Stimulated activated CD4-positive, alpha-beta T cell treated with anti-CD3 and anti-CD28 coated beads, TNF-alpha, amount 100 ng/mL, for 1 hour (primary cell): Measurements from ENCODE around the gene STOML2.
A peak's percentile ranks its signal among the peaks of the same experiment; 100 is the strongest.
"Not testable (repeated sequence)": the region's sequence is repeated elsewhere in the genome, so short reads cannot be mapped to it uniquely, and the experiment has no call there.

Experiments
- DNase-seq, 3 donors: peaks; one replicate each; pipeline ENCODE4 v3.0.0-alpha.2; 2020; ENCODE audit warnings: low read depth in 3 of 3, low spot score in 1 of 3

The STOML2 gene

GRCh38 chr9:35102769-35103659, at the start of gene STOML2:
Gene STOML2 (minus strand): TSS chr9:35103131. CDS start chr9:35103094, 37 bp downstream.
- peak; percentile 79 to 82 (median 80) for DNase-seq

- DNase-seq: not testable (repeated sequence)
Observed at GRCh38 chr9:35147941-35148563, 45.1 kb upstream of the STOML2 start.

DNA sequence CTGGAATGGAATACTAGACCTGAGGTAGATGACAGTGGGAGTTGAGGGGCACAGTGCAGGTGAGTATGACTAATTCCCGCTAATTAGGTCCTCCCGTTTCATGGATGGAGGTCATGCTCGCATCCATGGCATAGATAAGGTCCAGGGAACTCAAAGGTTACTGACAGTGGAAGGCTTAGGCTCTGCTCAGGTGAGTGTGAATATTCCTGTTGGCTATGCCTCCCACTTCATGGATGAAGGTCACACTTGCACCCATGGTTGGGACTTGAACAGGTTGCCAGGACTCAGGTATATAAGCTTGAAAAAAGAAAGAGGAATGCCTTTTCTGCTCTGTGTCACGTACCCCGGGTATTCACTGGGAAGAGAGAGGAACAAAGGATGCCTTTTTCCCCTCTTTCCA, 39.1 kb upstream of the STOML2 start:
- DNase-seq: no peak

DNA sequence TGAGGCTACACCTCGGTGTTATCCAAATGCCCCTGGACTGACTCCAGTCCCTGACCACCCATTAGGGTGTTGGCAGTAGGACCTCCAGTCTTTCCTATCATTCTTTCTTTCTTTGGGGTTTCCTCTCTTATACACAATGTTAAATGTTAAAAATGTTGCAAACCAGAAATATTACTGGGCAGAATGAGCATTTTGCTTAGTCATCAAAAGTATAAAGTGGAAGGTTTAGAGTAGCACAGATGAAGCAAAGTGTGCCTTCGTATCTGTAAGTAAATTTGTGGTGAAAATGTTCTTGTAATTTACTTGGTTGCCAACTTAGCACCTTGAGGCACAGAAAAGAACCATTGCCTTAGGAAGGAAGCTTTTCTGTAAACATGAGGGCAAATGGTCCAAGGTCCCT, 37.2 kb upstream of the STOML2 start:
- no peak for DNase-seq

GRCh38 chr9:35136866-35137265, 33.9 kb upstream of the STOML2 start:
- DNase-seq: no peak

- no peak for DNase-seq
Observed at GRCh38 chr9:35135988-35136387, 33.1 kb upstream of the STOML2 start.

DNA sequence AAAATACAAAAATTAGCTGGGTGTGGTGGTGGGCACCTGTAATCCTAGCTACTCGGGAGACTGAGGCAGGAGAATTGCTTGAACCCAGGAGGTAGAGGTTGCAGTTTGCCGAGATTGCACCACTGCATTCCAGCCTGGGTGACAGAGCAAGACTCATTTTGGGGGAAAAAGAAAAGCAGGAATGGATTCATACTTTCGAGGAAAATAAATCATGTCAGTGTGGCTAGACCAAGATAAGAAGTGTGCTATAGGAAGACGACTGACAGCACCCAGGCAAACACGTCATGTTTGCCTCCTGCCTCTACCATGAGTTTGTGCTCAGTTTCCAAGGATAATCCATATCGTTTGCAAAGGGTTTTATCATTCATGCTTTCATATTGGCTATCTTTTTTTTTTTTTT, 32.0 kb upstream of the STOML2 start:
- DNase-seq: no peak

- peak; percentile 58 to 77 (median 74) for DNase-seq
Observed at GRCh38 chr9:35116898-35117551, 14.1 kb upstream of the STOML2 start.

DNA sequence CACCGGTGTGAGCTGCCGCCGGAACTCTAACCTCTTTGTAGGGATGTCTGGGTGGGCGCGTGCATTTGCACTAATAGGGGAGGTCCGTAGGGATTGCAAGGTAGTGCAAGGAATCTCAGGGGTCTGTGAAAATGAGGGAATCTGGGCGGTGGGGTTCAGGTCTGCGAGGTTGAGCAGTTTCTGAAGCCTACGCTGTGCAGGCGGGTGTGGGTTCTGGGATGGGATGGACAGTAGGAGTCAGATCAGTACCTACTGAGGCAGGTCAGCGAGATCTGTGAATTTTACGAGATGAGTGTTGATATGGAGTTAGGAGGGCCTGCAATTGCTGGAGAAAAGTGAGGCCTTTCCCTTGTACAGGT, 13.6 kb upstream of the STOML2 start:
- DNase-seq: no peak

DNA sequence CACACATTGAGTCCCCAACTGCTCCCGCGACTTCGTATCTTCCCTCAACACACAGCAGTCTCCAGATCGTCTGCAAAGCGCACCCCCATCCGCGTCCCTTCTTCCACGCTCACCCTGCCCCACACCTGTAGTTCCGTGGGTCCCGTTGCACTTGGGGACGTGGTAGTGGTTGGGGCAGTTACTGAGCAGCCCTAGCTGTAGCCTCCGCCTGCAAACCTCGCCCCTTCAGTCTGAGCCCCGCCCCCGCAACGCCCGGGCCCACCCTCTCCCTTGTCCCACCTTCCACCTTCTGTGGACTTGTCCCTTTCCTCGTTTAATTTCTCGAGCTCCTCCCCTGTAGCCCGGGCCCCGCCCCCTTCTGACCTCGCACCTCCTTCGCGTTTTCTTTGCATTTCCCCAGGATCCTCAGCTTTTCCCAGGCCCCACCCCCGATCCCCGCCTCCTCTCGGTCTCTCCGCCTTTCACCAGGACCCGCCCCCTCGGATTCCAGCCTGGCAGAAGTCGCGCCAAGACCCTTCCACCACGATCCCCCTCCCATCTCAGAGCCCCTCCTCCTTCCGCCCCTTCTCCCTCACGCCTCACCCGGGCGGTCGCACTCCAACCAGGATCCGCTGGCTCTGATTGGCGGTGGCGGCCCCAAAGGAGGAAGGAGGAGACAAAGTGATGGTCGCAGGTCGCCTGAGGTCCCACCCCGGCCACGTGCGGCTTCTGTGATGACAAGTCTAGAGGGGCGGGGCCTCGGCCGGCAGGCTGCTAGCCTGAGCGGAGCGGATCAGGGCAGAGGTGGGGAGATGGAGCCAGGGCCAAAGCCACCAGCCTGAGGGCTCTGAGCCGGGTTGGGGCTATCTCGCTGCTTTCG, 13.0 kb upstream of the STOML2 start, which contains the start of gene ATOSB:
Gene ATOSB (minus strand): TSS at position 183 of the 859 bp plus-strand sequence. CDS start 7,588 bp downstream, outside the sequence.
- DNase-seq: peak; percentile 70 to 83 (median 74)

DNA sequence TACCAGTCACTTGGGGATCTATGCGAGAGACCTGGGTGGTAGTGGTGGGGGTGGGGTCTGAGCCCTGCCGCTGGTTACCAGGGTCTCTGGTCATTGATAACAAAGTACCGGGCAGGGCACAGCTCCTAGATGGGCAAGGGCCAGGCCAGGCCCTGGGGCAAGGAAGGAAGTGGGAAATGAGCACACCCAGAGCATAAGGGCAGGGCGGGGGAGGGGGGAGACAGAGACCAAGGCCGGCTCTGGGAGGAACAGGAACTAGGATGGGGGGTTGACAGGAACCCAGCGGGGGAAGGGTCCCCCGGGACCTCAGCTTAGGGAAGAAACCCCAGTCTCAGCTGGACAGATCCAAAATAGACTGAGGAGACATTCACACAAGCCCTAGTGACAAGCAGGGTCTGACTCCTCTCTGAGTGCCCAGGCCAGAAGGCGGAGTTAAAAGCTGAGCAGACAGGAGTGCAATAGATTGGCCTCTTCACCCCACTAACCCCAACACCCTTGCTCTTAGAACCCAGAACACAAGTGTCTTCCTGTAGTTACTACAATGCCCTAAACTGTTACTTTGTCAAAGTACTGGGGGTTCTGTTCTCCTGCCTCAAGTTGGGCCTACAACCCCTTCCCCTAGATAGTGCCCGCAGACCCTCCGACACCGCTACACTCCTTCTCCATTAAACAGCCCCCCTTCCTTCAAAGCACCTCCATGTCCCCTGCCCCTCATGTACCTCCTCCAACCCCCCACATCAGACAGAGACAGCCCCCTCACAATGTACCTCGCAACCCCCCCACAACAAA, 12.1 kb upstream of the STOML2 start:
- DNase-seq: no peak

DNA sequence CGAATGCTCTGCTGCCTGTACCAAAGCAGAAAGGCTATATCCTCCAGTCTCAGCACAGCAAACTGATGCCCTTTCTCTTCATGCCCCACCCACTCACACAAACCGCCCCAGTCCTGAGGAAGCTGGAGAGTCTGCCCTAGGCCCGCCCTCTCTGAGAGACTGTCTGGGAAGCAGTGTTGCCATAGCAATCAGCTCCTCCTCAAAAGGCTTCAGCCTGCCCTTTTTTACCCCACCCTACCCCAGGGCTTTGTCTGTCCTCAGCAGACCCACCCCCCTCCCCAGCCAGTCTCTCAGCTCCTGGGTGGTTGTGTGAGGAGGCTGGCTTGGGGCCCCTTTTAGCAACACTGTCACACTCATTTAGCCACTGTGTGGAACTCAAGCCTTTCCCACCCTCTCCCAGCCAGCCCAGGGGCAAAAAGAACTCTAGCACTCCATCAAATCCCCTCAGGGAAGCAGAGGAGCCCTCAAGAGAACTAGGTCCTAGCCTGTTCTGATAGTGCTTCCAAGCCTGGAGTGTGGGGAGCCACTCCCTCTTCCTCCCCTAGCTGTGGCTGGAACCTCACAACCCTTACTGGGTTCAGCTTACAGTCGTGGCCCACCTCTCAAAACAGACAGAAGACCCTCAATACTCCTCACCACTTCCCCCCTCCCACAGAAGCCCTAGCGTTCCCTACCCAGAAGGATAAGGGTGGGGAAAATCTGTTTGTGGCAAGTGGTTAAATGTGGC, 11.3 kb upstream of the STOML2 start:
- DNase-seq: peak; percentile 29 to 44 (median 34)

GRCh38 chr9:35112257-35113020, 9.5 kb upstream of the STOML2 start:
- no peak for DNase-seq

GRCh38 chr9:35111001-35111933, 8.3 kb upstream of the STOML2 start:
- peak; percentile 91 to 95 (median 92) for DNase-seq

DNA sequence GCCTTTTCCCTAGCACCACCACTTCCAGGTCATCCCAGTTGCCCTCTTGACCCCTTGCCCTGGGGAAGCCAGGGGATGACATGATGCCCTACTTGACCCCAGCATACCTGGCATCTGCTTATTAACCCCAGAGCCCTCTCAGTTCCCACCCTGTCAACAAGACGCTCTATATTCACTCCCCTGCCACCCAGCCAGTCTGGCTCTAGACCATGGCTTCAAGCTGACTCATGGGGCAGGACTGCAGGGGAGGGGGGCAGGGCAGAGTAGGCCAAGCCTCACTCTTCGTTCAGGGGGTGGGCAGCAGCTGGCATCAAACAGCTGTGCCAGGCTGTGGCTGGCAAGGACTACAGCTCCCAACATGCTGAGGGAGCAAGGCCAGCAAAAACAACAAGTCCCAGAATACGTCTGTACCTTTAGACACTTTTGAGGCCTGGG, 7.4 kb upstream of the STOML2 start:
- no peak for DNase-seq

GRCh38 chr9:35108946-35109575, 6.1 kb upstream of the STOML2 start:
- DNase-seq: no peak

- no peak for DNase-seq
Observed at GRCh38 chr9:35108461-35108860, 5.5 kb upstream of the STOML2 start.
